ENCODE measurements around the gene EMSY.
A peak's percentile ranks its signal among the peaks of the same experiment; 100 is the strongest.

The EMSY gene

GRCh38 chr11:76455931-76456330 lies 11.1 kb downstream of the EMSY start:
- no peak for DNase-seq

GRCh38 chr11:76456571-76456970 lies 11.8 kb downstream of the EMSY start:
- DNase-seq, result no peak

GRCh38 chr11:76459299-76459698 lies 14.5 kb downstream of the EMSY start:
- DNase-seq, result no peak

GRCh38 chr11:76459846-76460245 lies 15.0 kb downstream of the EMSY start:
- no peak for DNase-seq

- DNase-seq, result no peak
These were observed 17.5 kb downstream of the EMSY start for GRCh38 chr11:76462317-76462716.

- no peak for DNase-seq
These were observed 20.9 kb downstream of the EMSY start for GRCh38 chr11:76465701-76466100.

GRCh38 chr11:76466666-76467065 lies 21.8 kb downstream of the EMSY start:
- DNase-seq, result no peak

GRCh38 chr11:76469141-76469540 lies 24.3 kb downstream of the EMSY start:
- no peak for DNase-seq

- DNase-seq, result no peak
These were observed 26.6 kb downstream of the EMSY start for GRCh38 chr11:76471382-76471781.

GRCh38 chr11:76480241-76480640 lies 35.4 kb downstream of the EMSY start:
- no peak for DNase-seq

GRCh38 chr11:76491644-76492043 lies 46.8 kb downstream of the EMSY start:
- DNase-seq, result no peak

GRCh38 chr11:76493040-76493439 lies 48.2 kb downstream of the EMSY start:
- DNase-seq, result no peak

- no peak for DNase-seq
These were observed 49.1 kb downstream of the EMSY start for GRCh38 chr11:76493626-76494539.

GRCh38 chr11:76495019-76495418 lies 50.2 kb downstream of the EMSY start:
- no peak for DNase-seq

GRCh38 chr11:76496174-76496573 lies 51.4 kb downstream of the EMSY start:
- DNase-seq, result no peak

GRCh38 chr11:76501526-76502202 lies 56.8 kb downstream of the EMSY start:
- no peak for DNase-seq

- DNase-seq, result no peak
These were observed 62.0 kb downstream of the EMSY start for GRCh38 chr11:76506833-76507232.

GRCh38 chr11:76510060-76511047 lies 65.5 kb downstream of the EMSY start:
- no peak for DNase-seq

- DNase-seq, result no peak
These were observed 68.2 kb downstream of the EMSY start for GRCh38 chr11:76512851-76513653.

- DNase-seq, result no peak
These were observed 68.8 kb downstream of the EMSY start for GRCh38 chr11:76513654-76514034.

GRCh38 chr11:76515494-76515893 lies 70.7 kb downstream of the EMSY start:
- DNase-seq, result no peak

- DNase-seq, result peak; percentile 9
These were observed 78.3 kb downstream of the EMSY start for GRCh38 chr11:76523147-76523546.

Measured in COR-L47 (cell line).